ENCODE results near the gene POU3F1.
"Not testable (repeated sequence)": the region's sequence is repeated elsewhere in the genome, so short reads cannot be mapped to it uniquely, and the experiment has no call there.

GRCh38 chr1:38032992-38033391, 13.6 kb downstream of the POU3F1 start:
- not testable (repeated sequence) for TF ChIP-seq POLR2A, CTCF (IDR thresholded peaks at IDR 0.05)

Data from suprapubic skin (tissue), 3 donors.